NOMO-1 treated with dmso at 0.1 percent for 144 hours (cell line): ENCODE data around the gene UNKL.

Experiments
- DNase-seq: peaks from one replicate; lab custom pipeline; 2025; ENCODE audit not compliant: unreplicated experiment; lab: John Stamatoyannopoulos, UW

The UNKL gene

GRCh38 chr16:1432388-1433262, 18.1 kb upstream of the UNKL start:
- no peak for DNase-seq

- DNase-seq, result no peak
Measured at GRCh38 chr16:1431497-1432270, 17.2 kb upstream of the UNKL start.

- DNase-seq, result no peak
Measured at GRCh38 chr16:1430759-1431496, 16.4 kb upstream of the UNKL start, which contains the start of gene PERCC1. Gene PERCC1, plus strand, starts transcription at chr16:1431078. Its CDS starts 1,516 bp downstream, at chr16:1432594.

GRCh38 chr16:1430214-1430758, 15.8 kb upstream of the UNKL start:
- DNase-seq, result no peak

- no peak for DNase-seq
Measured at GRCh38 chr16:1429631-1430030, 15.1 kb upstream of the UNKL start.

- DNase-seq, result no peak
Measured at GRCh38 chr16:1429012-1429411, 14.5 kb upstream of the UNKL start.

- DNase-seq, result peak; percentile 61
Measured at GRCh38 chr16:1428511-1428910, 14.0 kb upstream of the UNKL start.

- no peak for DNase-seq
Measured at GRCh38 chr16:1427473-1428461, 13.3 kb upstream of the UNKL start.

- DNase-seq, result no peak
Measured at GRCh38 chr16:1426734-1427471, 12.4 kb upstream of the UNKL start.

- no peak for DNase-seq
Measured at GRCh38 chr16:1425616-1426370, 11.3 kb upstream of the UNKL start.

GRCh38 chr16:1424028-1424427, 9.5 kb upstream of the UNKL start:
- no peak for DNase-seq

GRCh38 chr16:1422076-1422475, 7.6 kb upstream of the UNKL start:
- DNase-seq, result no peak

GRCh38 chr16:1420111-1420539, 5.6 kb upstream of the UNKL start:
- DNase-seq, result no peak

- no peak for DNase-seq
Measured at GRCh38 chr16:1416521-1416941, 2.0 kb upstream of the UNKL start.

GRCh38 chr16:1413684-1414531, 596 bp downstream of the UNKL start:
- DNase-seq, result peak; percentile 63

GRCh38 chr16:1412847-1413246, 1.7 kb downstream of the UNKL start:
- DNase-seq, result no peak

- DNase-seq, result peak; percentile 65
Measured at GRCh38 chr16:1408171-1408837, 6.2 kb downstream of the UNKL start.
